Middle frontal gyrus (tissue), 1 donor: ENCODE results near the gene BCL11A.

Experiments
- DNase-seq: peaks from one replicate; pipeline ENCODE4 v3.0.0-alpha.2; 2015; ENCODE audit warnings: low spot score; ENCODE audit errors: extremely low spot score

The BCL11A gene

DNA sequence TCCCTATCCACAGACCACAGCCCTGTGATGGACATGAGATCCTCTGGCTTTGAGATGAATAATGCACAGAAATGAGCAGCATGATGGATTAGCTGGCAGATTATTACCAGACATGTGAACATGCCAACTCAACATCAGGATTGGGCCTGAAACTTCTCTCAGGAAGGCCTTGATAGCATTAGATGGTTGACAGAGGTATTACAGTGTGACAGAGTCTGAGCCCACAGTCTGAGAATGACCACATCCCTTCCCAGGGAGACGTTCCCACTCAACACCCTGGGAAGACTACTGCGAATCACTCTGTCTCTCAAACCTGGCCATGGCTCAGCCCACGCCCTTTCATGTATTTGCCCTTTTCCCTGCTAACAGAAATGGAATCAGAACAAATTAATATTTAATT is 66.9 kb downstream of the BCL11A start:
- DNase-seq, result no peak

DNA sequence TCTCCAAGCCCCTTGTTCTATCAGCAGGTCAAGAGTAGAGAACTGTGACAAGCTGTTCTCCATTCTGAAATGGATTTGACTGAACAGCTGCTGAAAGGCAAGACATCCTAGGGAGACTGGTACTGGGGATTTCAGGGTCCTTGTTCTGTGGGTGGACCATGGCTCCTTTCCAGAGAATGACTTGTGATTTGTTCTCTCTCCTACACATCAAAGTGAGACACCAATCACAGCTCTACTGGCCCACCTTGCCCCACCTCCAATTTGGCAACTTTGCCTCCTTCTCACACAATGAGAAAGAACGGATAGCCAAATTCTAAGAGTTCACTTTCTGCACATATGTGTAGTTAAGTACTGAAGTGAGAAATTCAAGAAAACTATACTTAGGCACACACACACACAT is 67.4 kb downstream of the BCL11A start:
- no peak for DNase-seq

DNA sequence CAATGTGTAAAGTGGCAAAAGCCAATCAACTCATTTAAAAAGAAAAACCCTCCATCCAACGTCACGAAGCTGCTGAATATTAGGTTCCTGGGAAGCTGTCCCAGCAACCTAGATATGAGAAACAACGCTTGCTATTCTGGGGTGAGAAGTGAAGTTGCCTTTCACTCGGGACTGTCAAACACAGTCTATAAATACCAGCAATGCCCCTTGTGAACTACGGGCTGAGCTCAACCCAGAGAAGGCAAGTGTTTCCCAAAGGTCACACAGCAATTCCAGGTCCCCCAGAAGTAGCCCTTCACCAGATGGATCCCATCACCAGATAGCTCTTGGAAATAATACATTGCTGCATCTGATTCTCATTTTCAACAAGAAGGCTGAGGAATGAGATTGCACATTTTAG is 67.9 kb downstream of the BCL11A start:
- DNase-seq, result no peak

DNA sequence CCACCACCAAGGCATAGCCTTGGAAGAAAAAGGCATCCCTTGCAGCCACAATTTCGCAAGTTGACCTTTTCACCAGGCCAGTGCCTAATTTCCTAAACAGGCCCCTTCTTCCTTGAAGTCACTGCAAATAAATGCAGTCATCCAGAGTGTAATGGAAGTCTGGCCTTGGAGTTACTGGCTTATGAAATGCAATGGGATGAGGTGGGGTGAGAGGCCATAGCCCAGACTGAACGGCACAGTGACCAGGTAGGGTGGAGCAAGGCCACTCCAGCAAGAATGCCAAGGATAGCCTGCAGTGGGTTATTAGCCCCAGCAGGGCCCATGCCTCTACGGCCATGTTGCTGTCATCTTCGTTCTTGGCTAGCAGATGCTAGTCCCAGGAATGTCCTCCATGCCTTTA is 68.4 kb downstream of the BCL11A start:
- no peak for DNase-seq

DNA sequence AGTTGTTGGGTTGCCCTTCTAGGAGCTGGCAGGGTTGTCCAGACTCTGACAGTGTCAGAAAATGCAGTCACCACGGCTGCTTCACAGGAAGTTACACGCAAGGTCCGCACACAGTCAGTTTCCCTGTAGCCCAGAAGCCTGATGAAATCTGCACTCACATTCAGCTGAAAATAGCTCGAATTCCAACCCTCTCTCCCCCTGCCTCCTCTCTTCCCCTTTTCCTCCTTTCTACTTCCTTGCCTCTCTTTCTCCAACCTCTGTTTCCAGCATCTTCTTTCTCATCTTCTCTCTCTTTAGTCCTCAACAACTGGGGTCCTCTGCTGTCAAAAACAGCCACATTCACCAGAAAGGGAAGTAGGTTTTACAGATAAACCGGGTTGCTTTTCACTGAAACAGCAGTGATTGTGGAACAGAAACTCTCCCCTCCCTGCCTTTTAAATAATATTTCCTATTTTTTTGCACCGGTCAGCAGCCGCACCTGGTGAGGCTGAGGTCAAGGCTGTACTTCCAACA is 69.3 kb downstream of the BCL11A start:
- no peak for DNase-seq

DNA sequence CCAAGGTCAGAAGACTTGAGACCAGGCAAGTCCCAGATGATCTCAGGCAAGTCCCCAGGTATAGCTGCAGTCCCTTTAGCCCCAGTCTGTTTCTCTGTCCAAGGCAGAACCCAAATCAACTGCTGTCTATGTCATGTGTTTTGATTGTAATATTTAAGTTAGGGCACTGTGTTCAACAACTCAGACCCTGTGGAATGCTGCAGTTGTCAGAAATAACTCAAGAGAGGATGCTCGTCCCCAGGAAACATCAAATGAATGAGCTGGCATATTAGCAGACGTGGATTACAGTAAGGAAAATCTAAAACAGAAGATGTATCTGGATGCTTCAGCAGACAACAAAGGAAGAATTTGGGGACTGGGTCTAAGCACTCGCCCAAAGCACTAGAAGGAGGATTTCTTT is 70.1 kb downstream of the BCL11A start:
- DNase-seq, result no peak

DNA sequence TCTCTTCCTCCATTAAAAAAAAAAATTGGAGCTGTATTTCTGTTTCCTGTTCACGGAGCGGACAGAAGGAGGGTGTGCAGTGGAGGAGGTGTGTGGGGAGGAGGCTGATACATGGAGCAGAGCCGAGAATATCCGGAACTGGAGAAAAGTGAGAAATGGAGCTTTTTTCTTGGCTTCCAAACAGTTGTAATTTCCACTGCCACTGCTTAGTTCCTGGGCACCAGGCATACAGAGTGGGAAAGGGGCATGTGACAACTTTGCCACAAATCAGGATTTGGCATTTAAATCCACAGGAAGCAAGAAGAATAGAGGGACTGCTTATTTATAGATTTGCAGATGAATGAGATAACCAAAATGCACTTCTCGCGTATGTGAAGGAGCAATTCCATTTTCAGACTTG is 71.2 kb downstream of the BCL11A start:
- DNase-seq, result peak; percentile 60

DNA sequence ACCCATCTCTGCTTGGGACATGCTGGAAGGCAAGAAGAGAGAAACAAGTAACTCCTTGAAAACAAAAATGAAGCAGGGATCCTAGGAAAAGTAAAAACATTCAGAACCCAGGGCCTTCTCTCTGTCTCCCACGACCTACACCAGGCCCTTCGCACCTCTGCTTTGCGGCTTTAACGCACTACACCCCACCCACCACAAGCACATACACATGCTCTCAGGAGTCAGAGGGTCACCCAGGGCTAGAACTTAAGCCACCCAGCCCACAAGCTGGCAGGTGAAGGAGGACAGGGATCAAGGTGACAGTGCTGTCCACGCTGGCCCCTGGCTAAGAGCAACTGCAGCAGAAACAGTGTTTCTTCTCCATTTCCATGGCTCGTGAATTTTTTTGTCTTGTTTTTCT is 72.2 kb downstream of the BCL11A start:
- DNase-seq, result no peak

DNA sequence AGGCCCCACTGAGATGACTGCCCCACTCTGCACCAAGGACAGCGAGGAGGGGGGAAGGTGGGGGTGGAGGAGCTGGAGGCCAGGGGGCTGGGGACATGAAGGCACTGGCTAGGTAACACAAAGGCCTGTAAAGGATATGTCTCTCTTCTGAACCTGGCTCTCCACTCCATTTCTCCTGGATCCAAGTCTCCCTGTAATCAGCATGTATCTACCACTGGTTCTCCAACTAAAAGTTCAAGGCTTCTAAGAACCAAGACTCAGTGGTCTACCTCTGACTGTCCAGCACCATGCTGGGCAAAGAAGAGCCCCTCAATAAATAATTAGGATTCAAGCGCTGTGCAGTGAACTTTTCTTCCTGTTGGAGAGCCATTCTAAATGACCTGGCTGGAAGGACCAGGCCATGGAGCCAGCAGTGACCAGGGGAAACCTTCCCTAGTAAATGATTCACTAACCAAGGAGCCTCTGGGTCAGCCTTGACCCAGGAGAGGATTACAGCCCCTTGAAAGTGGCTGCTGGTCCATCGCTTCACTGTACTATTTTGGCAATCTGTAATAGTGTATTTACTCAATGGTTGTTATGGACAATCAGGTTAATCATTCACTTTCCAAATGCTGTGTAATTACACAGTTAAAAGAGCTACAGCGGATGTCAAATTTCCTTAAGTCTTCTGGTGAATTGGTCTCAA is 73.2 kb downstream of the BCL11A start:
- DNase-seq, result no peak

DNA sequence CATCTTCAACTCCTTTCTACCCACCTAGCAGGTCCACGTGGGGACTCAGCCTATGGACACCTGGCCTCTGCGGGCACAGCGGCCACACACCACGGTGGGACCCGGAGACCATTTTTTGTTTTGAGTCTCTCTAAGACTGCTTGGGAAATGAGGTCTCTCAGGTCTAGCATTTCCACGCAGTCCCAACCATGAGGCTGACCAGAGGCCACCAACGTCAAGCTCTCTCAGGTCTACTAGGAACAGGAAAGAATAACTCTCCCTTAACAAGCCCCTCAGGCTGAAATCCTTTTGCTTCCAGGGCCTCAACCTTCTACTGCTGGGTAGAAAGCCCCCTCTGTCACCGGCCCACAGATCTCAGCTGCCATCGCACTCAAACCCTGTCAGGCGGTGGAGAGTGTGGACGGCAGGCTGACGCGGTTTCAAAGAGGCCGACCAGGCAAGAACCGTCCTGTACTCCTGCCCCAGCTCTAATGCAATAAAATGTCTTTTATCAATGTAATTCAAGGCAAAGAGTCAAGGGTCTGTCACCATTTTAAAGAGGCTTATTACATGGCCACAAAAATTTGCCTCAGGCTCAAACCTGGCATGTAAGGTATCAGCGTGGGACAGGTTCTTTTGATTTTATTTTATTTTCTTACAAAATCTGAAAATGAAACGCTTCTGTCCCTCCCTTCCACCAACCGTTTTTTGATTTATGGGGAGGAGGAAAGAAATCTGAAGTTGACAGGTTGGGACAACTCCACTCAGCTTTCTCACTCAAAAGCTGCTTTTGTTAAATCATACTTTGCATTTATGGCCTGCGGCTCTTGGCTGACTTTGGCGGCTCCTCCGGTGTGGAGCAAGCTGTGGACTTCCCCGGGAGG is 74.0 kb downstream of the BCL11A start:
- DNase-seq, result no peak

DNA sequence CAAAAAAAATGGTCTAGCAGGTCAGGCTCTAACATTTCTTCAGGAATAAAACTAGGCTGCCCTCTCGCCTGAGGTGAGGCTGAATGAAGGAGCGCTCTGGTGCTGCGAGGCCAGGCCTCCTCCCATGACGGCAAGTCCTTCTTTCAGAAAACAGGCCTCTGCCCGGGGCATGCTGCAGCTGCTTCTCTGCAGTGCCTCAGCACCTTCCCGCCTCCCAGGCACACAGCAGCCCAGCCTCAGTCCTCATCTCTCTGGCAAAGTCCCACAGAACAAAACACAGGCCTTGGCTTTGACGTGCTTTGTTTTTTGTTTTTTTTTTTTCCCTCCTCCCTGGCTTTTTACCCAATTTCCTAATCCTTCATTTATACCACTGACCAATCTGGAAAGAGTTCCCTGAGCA is 74.8 kb downstream of the BCL11A start:
- DNase-seq, result no peak

DNA sequence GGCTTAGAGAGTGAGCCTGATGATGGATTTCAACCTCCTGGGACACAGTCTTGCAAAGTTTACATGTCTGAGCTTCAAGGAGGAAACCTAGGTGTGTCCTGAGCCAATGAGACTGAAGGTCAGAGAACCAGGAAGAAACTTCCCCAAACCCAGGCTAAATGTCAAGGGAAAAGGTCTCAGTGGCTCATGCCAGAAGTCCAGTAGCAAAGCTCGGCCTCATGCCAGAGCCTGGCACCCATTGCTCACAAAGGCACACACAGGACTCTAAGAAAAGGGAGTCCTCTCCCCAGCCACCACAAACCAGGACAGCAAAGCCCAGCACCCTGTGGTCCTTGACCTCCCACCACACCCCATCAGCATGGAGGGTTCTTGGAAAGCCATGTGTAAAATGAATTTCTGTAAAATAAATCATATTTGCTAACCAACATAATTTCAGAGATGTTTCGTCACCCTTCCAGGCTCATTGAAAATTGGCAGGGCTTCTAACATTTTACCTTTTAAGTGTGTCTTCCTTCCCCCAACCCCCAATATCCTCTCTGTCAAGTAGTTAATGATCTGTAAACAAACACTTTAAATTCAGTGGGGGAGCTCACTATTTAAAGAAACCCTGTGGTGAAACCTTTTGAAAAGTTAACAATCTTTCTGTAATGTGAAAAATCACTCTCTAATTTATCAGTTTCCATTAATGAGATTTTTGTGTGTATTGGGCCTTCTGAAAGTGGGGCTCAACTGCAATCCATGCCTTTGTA is 77.1 kb downstream of the BCL11A start:
- no peak for DNase-seq

DNA sequence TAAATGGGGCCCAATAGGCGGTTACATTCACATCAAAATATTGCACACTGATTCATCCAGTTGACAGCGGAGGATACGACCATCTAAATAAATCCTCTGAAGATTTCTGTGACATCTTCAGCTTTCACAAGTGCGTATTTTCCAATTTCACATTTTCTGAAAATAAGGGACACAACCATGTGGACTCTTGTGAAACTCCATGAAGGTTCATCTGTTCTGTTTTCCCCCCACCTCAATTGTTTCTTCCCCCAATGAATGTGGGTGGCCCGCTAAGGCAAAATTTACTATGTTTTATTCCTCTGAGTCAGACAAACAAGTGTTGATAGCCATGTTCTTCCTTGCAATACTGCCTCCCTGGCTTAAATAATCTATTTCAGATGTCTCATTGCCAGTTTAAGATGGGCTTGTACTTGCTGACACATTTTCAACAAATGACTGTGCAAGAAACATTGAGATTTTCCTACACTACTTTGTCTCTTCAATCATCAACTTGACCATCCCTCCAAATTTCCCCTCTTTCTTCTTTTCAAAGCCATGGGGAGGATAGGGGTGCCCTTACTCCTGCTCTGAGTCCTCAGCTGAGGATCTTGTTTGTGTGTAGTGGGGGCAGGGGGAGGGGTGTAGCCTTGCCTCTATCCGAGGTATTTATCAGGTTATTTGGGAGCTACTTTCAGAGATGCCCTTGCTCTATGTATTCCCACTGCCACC is 78.2 kb downstream of the BCL11A start:
- DNase-seq, result no peak

DNA sequence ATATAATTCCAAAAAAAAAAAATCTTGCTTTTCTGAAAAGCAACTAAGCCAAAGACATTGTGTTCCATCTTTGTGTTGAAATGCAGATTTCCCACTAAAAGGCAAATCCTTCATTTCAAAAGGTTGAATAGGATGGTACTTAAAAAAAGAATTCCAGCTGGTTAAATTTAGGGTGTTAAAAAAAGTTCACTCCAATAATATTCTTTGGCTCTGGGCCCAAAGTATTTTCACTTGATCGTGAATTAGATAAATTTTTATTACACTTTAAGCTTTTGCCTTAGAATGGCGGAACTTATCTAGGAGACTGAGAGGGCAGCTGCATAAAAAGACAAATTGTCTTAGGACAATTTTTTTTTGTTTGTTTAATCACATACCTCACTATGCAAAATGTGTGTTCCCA is 79.2 kb downstream of the BCL11A start:
- no peak for DNase-seq

DNA sequence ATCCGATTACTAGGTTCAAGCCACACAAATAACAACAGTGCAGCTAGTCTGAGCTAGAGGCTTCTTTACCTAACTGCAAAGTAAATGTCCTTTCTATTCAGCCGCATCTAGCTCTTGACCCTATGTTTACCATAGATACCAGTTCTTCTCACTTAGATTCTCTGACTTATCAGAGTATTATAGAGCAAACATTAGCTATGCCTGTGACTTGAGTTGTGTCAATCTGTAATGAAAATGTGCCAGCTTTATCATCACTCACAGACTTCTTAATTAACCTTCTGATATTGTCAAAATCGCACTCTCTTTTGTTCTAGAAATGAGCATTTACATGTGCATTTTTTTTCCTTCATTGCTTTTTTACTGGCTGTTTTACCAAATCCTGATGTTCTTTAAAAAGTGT is 79.9 kb downstream of the BCL11A start:
- no peak for DNase-seq

DNA sequence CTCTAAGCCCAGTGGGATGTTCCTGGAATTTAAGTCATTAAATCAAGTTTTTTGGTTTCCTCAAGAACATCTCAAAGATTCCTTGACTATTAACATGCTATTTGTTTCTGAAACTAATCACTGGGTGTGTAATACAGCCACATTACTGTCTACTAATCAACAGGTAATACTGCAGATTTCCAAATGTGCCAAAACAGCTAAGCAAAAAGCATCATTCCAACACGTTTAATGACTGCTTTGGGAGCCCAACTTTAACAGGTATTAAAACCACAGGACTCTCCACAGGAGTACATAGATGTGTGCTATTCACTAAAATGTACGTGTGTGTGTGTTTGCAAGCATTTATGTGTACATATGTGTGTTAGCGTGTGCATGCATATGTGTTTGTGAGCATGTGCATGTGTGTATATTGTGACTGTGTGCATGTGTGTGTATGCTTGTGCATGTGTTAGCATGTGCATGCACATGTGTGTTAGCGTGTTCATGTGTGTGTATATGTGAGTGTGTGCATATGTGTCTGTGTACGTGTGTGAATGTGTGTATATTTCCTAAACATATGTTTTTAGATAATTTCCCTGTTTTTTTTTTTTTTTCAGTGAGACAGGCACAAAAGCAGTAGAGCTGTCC is 80.7 kb downstream of the BCL11A start:
- no peak for DNase-seq

DNA sequence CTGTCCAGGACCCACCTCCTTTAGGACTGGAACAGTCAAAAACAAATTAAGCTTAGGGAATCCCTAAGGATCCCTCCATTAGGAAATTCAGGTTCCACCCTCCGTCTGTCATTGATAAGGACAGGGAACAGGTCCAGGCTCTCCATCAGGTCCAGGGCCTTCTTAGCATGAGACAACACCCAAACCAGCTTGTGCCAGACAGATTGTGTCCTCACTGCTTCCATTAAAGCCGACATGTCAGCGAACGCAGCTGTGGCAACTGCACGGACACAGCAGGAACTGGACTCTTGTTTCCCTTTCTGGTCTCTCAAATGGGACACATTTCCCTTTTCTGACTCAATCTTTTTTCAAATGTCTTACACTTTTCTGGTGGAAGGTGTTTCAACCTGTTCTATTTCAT is 81.4 kb downstream of the BCL11A start:
- no peak for DNase-seq

DNA sequence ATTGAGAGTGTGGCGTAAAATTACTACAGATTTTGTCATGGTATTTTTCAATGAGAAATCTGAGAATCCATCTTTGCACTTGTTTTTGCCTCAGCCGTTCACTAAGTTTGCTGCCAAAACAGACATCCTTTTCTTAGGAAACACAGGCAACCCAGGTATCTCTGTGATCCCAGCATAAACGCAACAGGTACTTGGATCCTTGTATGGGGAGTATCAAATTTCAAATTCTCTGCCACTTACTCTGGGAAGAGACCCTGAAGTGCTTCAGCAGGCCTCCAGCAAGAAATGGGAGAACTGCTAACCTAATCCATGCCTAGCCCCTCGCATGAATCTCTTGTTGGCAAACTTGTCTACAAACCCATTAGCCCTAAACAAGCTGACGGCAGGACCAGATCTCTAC is 83.1 kb downstream of the BCL11A start:
- no peak for DNase-seq

DNA sequence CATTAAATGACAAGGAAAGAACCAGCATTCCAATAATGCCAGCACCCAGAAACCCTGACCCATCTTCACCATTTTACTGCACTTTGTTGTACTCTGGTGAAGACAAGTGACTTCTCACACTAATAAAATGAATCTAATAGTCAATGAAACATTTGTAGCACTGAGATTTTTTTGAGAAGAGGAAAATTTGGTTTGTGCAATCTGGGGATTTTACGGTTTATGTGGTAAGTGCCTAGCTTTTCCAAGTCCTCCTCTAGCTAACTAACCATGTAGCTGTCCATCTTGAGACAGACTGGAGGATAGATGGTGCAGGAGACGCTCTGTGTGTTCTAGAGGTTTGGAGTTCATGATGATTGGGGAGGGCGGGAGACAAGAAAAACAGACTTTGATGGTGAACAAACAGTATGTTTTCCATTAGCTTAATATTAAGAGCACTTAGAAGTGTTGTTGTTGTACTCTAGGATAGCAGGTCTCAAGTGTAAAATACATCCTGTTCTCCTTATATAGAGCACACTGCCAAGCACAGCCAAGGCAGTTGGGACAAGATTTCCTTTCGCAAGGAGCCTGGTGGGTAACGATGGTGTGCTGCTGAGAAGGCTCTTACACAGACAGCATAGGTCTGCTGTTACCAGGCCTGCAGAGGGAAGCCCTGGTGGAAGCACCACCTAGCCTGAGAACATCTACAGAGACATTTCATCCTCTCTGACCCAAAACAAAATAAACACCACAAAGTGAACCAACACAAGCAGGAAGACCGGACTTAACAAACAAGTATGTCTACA is 83.7 kb downstream of the BCL11A start:
- DNase-seq, result no peak

DNA sequence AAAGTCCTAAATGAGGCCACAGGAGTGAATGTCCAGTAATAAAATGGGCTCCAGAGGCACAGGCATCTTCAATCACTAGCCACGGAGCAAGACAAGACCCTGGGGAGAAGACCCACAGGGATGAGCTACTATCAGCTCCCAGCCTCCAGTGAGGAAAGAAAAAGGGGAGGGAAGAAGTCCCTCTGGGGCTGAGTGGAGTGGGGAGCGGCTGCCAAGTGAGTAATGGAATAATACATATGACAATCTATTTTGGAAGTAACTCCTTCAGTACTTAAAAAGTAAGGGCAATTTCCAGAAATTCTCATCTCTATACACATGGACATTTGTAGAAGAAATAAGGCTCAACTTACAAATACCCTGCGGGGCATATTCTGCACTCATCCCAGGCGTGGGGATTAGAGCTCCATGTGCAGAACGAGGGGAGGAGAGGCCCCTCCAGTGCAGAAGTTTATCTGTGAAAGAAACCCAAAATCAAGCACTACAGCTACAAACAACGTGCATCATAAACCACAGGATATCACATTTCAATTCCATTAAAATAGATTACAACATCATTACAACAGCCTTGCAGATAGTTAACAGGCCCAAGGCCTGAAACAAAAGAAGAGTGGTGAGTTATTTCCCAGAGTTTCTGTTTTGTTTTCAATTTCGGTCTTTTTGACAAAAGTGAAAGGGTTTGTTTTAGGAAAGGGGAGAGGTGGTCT is 84.9 kb downstream of the BCL11A start:
- no peak for DNase-seq
